Karpas-422 (cell line): ENCODE results near the gene MACROD2. TPM values are rescaled to one million over a fixed set of nuclear protein-coding genes. Genes with fewer than 3 reads are reported as not detected.

Source experiments
- DNase-seq: peaks from one replicate; pipeline ENCODE4 v3.0.0-alpha.2; 2015
- H2AFZ ChIP-seq: fragments of 200-600 bp; sonication (generic); 2 replicates; pipeline ENCODE4 v1.6.1; 2014; ENCODE audit warnings: antibody characterized with exemption, low read length, mixed read lengths
- H3K27ac ChIP-seq: fragments of 200-600 bp; sonication (generic); 2 replicates; pipeline ENCODE4 v1.5.1; 2014; ENCODE audit warnings: mild to moderate bottlenecking, low read length, moderate library complexity
- H3K27me3 ChIP-seq: fragments of 200-600 bp; sonication (generic); 2 replicates; pipeline ENCODE4 v1.6.1; 2014; ENCODE audit warnings: low read length, mixed read lengths
- H3K36me3 ChIP-seq: fragments of 200-600 bp; sonication (generic); 2 replicates; pipeline ENCODE4 v1.6.1; 2014; ENCODE audit warnings: low read length, mixed read lengths; ENCODE audit not compliant: insufficient read depth
- H3K4me1 ChIP-seq: fragments of 200-600 bp; sonication (generic); 2 replicates; pipeline ENCODE4 v1.6.1; 2014; ENCODE audit warnings: mild to moderate bottlenecking, low read length, mixed read lengths
- H3K4me2 ChIP-seq: fragments of 200-600 bp; sonication (generic); 2 replicates; pipeline ENCODE4 v1.6.1; 2014; ENCODE audit warnings: low read length, low read depth, mild to moderate bottlenecking; ENCODE audit not compliant: poor library complexity, severe bottlenecking
- H3K4me3 ChIP-seq: fragments of 200-600 bp; sonication (generic); 2 replicates; pipeline ENCODE4 v1.5.1; 2014; ENCODE audit warnings: mild to moderate bottlenecking, antibody characterized with exemption, low read length, mixed read lengths
- H3K79me2 ChIP-seq: fragments of 200-600 bp; sonication (generic); 2 replicates; pipeline ENCODE4 v1.6.1; 2014; ENCODE audit warnings: mild to moderate bottlenecking, low read length, mixed read lengths
- H3K9ac ChIP-seq: fragments of 200-600 bp; sonication (generic); 2 replicates; pipeline ENCODE4 v1.6.0; 2014; ENCODE audit warnings: low read length
- H3K9me2 ChIP-seq: fragments of 200-600 bp; sonication (generic), shearing (Covaris generic); replicated peaks from 2 replicates; pipeline ENCODE4 v1.6.0; 2014; ENCODE audit warnings: mild to moderate bottlenecking, low read length, moderate library complexity; ENCODE audit not compliant: insufficient read depth
- H3K9me3 ChIP-seq: fragments of 300-700, 200-600 bp; sonication (generic); 2 replicates; pipeline ENCODE4 v1.6.1; 2014; ENCODE audit warnings: low read length, mixed read lengths
- H4K20me1 ChIP-seq: fragments of 200-600 bp; sonication (generic); 2 replicates; pipeline ENCODE4 v1.6.1; 2014; ENCODE audit warnings: mild to moderate bottlenecking, antibody characterized with exemption, low read length, low read depth; ENCODE audit not compliant: insufficient read depth
- total RNA-seq: library from RNA; depleted of rRNA; stranded (reverse); fragments of >200 nt; shearing (Covaris generic); gene quantifications from 2 replicates; pipeline ENCODE4 v1.2.3, GENCODE V29; 2014; ENCODE audit warnings: low replicate concordance

Gene MACROD2
- total RNA-seq, 1 experiment from 2014 or later = 0.15 TPM

DNA sequence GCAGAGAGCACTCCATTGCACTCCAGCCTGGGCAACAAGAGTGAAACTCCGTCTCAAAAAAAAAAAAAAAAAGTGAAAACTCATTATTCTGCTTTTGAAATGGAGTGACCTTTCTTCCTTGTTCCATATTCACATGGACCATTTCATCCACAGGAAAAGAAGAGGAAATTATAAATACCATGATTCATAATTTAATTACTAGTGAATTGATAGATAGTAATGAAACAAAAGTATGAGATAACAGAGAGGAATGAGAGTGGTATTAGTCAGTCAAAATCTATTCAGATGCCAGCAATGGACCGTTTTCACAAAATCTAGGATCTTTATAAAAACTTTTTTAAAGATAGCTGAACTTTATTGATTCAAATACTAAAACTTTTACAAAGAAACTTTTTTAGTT, 785.2 kb downstream of the MACROD2 start:
- DNase-seq = no peak
- Histone ChIP-seq H3K4me2 (no peak overlapping the region), H3K4me1 (no peaks in the 10 kb centered on the region)

GRCh38 chr20:14782731-14783130, 787.4 kb downstream of the MACROD2 start:
- no peaks in the 10 kb centered on the region for H3K27me3 ChIP-seq
- no peak overlapping the region for H3K4me2 ChIP-seq
- no peak overlapping the region for H3K4me3 ChIP-seq
- no peaks in the 10 kb centered on the region for H3K4me1 ChIP-seq
- H2AFZ ChIP-seq = no peak overlapping the region
- no peaks in the 10 kb centered on the region for H3K9me2 ChIP-seq
- H3K27ac ChIP-seq = no peak overlapping the region
- no peaks in the 10 kb centered on the region for H3K79me2 ChIP-seq
- H4K20me1 ChIP-seq = no peaks in the 10 kb centered on the region
- H3K36me3 ChIP-seq = no peaks in the 10 kb centered on the region
- no peak overlapping the region for H3K9ac ChIP-seq
- H3K9me3 ChIP-seq = no peaks in the 10 kb centered on the region
- no peak for DNase-seq

More for the DNA sequence above, 785.2 kb downstream of the MACROD2 start:
- H3K9ac ChIP-seq = no peak overlapping the region
- no peaks in the 10 kb centered on the region for H3K9me2 ChIP-seq
- H3K9me3 ChIP-seq = no peaks in the 10 kb centered on the region; the same call in 1 of the 2 replicates
- H3K79me2 ChIP-seq = no peaks in the 10 kb centered on the region
- no peak overlapping the region for H3K4me3 ChIP-seq
- H3K27me3 ChIP-seq = no peaks in the 10 kb centered on the region
- no peak overlapping the region for H3K27ac ChIP-seq
- H2AFZ ChIP-seq = no peak overlapping the region
- H4K20me1 ChIP-seq = no peaks in the 10 kb centered on the region
- no peaks in the 10 kb centered on the region for H3K36me3 ChIP-seq

DNA sequence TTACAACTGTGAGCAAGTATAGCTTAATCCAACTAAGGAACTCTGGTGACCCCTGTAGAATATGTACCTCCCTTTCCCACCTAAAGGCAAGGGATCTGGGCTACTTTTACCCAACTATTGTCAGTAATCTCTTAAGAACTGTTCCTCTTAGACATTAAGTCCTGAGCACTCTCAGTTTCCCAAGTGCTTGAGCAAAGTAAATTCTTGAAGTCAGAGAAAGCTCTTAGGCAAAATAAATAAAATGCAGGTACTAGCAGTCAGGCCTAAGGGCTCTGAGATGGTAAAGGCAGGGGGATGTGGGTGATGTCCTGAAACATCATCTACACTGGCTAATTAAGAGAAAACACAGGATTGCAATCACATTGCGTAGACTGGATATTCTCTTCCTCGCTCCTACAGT, 788.5 kb downstream of the MACROD2 start:
- DNase-seq = no peak
- Histone ChIP-seq H3K36me3 (no peaks in the 10 kb centered on the region), H3K4me3 (no peak overlapping the region), H3K9ac (no peak overlapping the region), H2AFZ (no peak overlapping the region), H3K9me2 (no peaks in the 10 kb centered on the region), H3K4me1 (no peaks in the 10 kb centered on the region), H3K27me3 (no peaks in the 10 kb centered on the region), H4K20me1 (no peaks in the 10 kb centered on the region), H3K27ac (no peak overlapping the region), H3K4me2 (no peak overlapping the region), H3K79me2 (no peaks in the 10 kb centered on the region), H3K9me3 (no peaks in the 10 kb centered on the region)

GRCh38 chr20:14785065-14785743, 789.9 kb downstream of the MACROD2 start:
- H4K20me1 ChIP-seq = no peaks in the 10 kb centered on the region
- H3K4me2 ChIP-seq = no peak overlapping the region
- DNase-seq = no peak
- H3K79me2 ChIP-seq = no peaks in the 10 kb centered on the region
- no peaks in the 10 kb centered on the region for H3K27me3 ChIP-seq
- no peak overlapping the region for H3K4me3 ChIP-seq
- no peaks in the 10 kb centered on the region for H3K36me3 ChIP-seq
- no peaks in the 10 kb centered on the region for H3K9me2 ChIP-seq
- H2AFZ ChIP-seq = no peak overlapping the region
- H3K27ac ChIP-seq = no peak overlapping the region
- no peaks in the 10 kb centered on the region for H3K4me1 ChIP-seq
- H3K9ac ChIP-seq = no peak overlapping the region
- H3K9me3 ChIP-seq = no peaks in the 10 kb centered on the region

GRCh38 chr20:14790190-14790589, 794.9 kb downstream of the MACROD2 start:
- no peak overlapping the region for H3K27ac ChIP-seq
- H4K20me1 ChIP-seq = no peaks in the 10 kb centered on the region
- DNase-seq = no peak

GRCh38 chr20:14790771-14791620, 795.7 kb downstream of the MACROD2 start:
- no peaks in the 10 kb centered on the region for H3K36me3 ChIP-seq
- no peak overlapping the region for H2AFZ ChIP-seq
- H3K4me1 ChIP-seq = no peaks in the 10 kb centered on the region
- no peak overlapping the region for H3K4me2 ChIP-seq
- no peak overlapping the region for H3K9ac ChIP-seq
- no peaks in the 10 kb centered on the region for H3K9me3 ChIP-seq
- H3K4me3 ChIP-seq = no peak overlapping the region
- H3K27me3 ChIP-seq = 0 out of 2 replicates have a peak, but pooled peaks cover 2% of the 10 kb centered on the region
- H3K27ac ChIP-seq = no peak overlapping the region
- no peaks in the 10 kb centered on the region for H3K9me2 ChIP-seq
- no peaks in the 10 kb centered on the region for H3K79me2 ChIP-seq
- no peaks in the 10 kb centered on the region for H4K20me1 ChIP-seq
- no peak for DNase-seq

More at GRCh38 chr20:14790190-14790589, 794.9 kb downstream of the MACROD2 start:
- no peak overlapping the region for H2AFZ ChIP-seq
- H3K4me2 ChIP-seq = no peak overlapping the region
- H3K9me3 ChIP-seq = no peaks in the 10 kb centered on the region
- no peaks in the 10 kb centered on the region for H3K36me3 ChIP-seq
- no peaks in the 10 kb centered on the region for H3K4me1 ChIP-seq
- H3K9ac ChIP-seq = no peak overlapping the region
- H3K4me3 ChIP-seq = no peak overlapping the region
- H3K79me2 ChIP-seq = no peaks in the 10 kb centered on the region
- H3K9me2 ChIP-seq = no peaks in the 10 kb centered on the region
- H3K27me3 ChIP-seq = 0 out of 2 replicates have a peak, but pooled peaks cover 2% of the 10 kb centered on the region

- Histone ChIP-seq H3K4me3 (no peak overlapping the region), H3K4me1 (no peaks in the 10 kb centered on the region), H3K4me2 (no peak overlapping the region), H2AFZ (no peak overlapping the region), H3K9me2 (no peaks in the 10 kb centered on the region), H3K9me3 (no peaks in the 10 kb centered on the region), H3K9ac (no peak overlapping the region), H3K79me2 (no peaks in the 10 kb centered on the region), H4K20me1 (no peaks in the 10 kb centered on the region), H3K36me3 (no peaks in the 10 kb centered on the region), H3K27me3 (0 out of 2 replicates have a peak, but pooled peaks cover 2% of the 10 kb centered on the region), H3K27ac (no peak overlapping the region)
- no peak for DNase-seq
Observed at GRCh38 chr20:14792915-14793314, 797.6 kb downstream of the MACROD2 start.

DNA sequence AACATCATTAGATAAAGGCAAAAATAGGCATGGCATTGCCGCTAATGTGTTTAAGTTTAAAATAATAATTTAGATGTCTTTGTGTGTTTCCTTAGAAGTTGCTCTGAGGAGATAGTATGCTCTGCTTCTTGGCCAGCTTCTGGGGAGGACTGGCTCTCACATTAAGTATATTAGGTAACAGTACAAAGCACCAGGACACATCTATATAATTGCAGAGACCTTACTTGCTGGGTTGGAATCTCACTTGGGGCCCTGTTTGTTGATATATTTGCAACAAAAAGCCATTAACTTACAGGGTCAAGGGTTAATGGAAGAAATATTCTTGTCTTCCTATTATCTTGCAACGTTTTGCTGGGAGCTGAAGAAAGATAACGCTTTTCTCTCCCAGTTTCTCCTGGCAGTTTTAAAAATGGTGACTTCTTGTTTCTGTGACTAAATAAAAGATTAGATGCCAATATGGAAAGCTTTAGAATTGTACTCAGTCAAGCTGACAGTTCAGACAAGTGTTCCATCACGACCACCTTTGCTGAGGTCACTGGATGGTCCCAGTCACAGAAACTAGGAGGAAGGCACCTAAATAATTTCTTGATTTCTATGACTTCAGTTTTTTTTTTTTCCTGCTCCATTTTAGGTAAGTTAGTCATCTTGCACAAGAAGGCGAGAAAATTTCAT, 804.4 kb downstream of the MACROD2 start:
- no peak overlapping the region for H2AFZ ChIP-seq
- H4K20me1 ChIP-seq = no peaks in the 10 kb centered on the region
- H3K4me3 ChIP-seq = no peak overlapping the region
- no peaks in the 10 kb centered on the region for H3K4me1 ChIP-seq
- H3K27ac ChIP-seq = no peak overlapping the region
- H3K79me2 ChIP-seq = no peaks in the 10 kb centered on the region
- no peak overlapping the region for H3K9ac ChIP-seq
- no peaks in the 10 kb centered on the region for H3K9me3 ChIP-seq
- H3K27me3 ChIP-seq = 0 out of 2 replicates have a peak, but pooled peaks cover 2% of the 10 kb centered on the region
- no peaks in the 10 kb centered on the region for H3K36me3 ChIP-seq
- no peak for DNase-seq
- H3K9me2 ChIP-seq = no peaks in the 10 kb centered on the region
- H3K4me2 ChIP-seq = no peak overlapping the region
